ENCODE measurements around the gene TNS1.

The TNS1 gene

DNA sequence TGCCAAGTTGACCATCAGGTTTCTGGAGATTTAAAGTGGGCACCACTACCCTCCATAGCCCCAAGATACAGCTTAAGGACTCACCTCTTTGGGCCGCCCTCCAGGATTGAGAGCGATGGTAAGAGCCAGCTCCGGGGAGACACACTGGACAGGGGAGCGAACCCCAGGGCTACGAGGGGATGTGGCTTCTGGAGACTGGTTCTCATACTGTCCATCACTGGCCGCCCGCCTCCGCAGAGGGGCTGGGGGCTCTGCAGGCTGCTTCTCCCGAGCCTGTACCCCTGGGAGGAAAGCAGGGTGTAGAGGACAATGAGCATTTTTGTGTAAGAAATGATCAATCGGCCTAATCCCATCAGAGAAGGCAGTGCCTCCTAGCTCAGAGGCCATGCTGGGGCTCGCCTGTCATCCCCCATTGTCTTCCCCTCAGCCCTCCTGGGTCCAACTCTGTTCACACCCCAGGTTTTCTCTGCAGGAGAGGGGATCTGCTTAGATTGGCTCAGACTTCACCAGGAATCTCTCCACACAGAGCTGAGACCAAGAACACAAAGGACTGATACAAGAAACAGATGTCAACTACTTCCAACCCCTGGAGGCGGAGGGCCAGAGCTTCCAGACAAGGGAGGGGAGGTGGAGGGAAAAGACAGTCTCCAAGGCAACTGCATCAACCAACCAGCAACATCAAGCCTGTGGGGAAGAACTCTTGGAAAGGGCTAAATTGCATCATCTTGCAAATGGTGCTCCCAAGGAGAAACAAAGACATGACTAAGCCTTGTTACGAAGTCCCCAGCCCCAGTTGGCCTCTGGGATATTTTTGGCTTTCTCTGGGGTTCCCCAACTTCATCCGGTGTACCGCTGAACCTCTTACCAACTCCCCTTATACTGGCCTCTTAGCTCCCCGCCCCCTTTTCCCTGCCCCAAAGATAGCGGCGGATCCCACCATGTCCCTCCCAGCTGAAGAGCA, 166.6 kb downstream of the TNS1 start:
- DNase-seq (ENCODE audit: low read depth in 4 of 4, low spot score in 1 of 4), result no peak

DNA sequence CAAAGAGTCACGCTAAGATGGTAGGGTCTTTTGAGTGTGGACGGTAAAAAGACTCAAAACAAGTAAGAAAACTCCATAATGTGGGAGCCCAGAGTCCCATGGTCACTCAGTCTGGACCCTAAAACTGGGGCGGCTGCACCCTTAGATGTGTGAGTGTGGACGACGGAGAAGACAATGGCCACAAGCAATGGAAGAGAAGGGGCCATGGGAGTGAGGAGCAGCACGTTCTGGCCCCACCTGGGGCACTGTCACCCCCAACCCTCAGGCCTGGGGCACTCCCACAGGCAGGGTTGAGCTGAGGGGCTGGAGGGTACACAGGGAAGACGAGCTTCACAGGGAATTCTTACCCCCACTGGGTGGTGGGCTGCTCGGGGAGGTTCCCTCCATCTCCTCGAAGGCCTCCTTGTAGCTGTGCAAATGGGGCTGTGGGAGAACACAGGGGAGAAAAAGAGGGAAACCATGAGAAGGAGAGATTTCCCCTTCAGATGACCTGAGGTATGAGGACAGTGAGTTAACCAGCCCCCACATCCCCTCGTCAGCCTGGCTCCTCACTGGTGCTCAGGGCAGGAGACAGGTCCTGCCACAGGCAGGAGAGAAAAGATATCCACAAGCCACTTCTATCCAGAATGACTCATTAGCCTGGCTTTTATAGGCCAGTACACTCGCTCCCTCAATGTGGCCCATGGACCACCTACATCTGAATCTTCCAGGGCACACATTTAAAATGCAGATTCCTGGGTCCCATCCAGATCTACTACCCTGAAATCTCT, 167.9 kb downstream of the TNS1 start:
- no peak for DNase-seq (ENCODE audit: low read depth in 4 of 4, low spot score in 1 of 4)

DNA sequence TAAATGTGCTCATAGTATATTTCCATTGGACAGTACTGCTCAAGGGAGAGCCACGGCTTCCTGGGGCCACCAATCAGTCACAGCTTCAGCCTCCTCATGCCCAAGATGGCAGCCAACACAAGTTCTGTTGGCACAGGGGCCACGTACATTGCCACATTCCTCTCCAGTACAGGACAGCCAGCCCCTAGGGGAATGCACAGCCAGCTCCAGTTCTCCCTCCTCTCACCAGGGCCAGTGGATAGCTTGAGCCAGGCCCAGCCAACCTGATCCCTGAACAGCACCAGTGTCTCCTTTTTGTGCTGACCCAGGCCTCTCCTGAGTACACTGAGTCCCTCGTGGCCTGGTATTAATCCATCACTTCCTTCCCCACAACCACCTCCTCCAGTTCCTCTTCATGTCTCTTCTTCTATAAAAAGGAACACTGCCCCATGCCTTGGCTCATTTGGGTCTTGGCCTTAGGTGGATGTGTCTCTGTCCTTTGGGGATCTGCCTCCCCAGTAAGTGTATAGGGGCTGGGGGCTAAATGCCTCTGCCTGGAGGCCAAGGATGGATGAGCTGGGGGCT, 168.7 kb downstream of the TNS1 start:
- no peak for DNase-seq (ENCODE audit: low read depth in 4 of 4, low spot score in 1 of 4)

GRCh38 chr2:217833439-217833838, 169.4 kb downstream of the TNS1 start:
- DNase-seq (ENCODE audit: low read depth in 4 of 4, low spot score in 1 of 4), result no peak

DNA sequence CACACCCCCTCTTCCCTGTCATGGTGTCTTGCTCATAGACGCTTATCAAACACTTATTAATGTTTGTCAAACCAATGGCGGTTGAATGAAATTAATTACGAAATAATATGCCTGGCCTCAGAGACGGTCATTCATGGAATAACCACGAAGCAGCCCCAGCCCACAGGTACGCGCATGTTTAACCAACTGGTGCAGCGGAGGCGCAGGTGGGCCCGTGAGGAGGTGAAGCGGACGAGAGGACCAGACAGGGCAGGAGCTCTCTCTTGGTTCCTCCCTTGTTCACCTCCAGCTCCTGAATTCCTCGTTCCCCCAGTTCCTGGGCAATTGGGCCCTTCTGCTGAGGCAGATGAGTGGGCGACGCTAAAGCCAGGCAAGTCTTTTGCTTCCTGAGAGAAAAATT, 169.8 kb downstream of the TNS1 start:
- DNase-seq (ENCODE audit: low read depth in 4 of 4, low spot score in 1 of 4), result no peak

GRCh38 chr2:217832115-217832514, 170.7 kb downstream of the TNS1 start:
- no peak for DNase-seq (ENCODE audit: low read depth in 4 of 4, low spot score in 1 of 4)

GRCh38 chr2:217831306-217831705, 171.5 kb downstream of the TNS1 start:
- DNase-seq (ENCODE audit: low read depth in 4 of 4, low spot score in 1 of 4), result no peak

DNA sequence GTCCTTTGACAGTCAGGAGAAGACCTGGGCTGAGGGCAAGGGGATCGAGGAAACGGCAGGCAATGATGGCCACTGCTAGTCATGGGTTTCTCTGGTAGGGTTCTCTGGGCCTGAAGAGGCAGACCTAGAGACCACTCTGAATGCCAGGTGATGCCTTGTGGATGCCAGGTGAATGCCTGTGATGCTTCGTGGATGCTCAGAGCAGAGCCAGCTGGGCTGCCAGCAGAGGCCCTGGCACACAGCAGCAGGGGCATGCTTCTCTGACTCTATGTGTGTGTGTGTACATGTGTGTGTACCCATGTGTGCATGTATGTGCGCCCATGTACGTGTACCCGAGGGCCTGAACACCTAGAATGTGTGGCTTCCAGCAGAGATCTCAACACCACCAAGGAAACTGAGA, 172.0 kb downstream of the TNS1 start:
- no peak for DNase-seq (ENCODE audit: low read depth in 4 of 4, low spot score in 1 of 4)

- DNase-seq (ENCODE audit: low read depth in 4 of 4, low spot score in 1 of 4), result no peak
Measured at GRCh38 chr2:217830061-217830460, 172.7 kb downstream of the TNS1 start.

- DNase-seq (ENCODE audit: low read depth in 4 of 4, low spot score in 1 of 4), result no peak
Measured at GRCh38 chr2:217829420-217829819, 173.4 kb downstream of the TNS1 start.

- DNase-seq (ENCODE audit: low read depth in 4 of 4, low spot score in 1 of 4), result no peak
Measured at GRCh38 chr2:217828336-217828735, 174.5 kb downstream of the TNS1 start.

DNA sequence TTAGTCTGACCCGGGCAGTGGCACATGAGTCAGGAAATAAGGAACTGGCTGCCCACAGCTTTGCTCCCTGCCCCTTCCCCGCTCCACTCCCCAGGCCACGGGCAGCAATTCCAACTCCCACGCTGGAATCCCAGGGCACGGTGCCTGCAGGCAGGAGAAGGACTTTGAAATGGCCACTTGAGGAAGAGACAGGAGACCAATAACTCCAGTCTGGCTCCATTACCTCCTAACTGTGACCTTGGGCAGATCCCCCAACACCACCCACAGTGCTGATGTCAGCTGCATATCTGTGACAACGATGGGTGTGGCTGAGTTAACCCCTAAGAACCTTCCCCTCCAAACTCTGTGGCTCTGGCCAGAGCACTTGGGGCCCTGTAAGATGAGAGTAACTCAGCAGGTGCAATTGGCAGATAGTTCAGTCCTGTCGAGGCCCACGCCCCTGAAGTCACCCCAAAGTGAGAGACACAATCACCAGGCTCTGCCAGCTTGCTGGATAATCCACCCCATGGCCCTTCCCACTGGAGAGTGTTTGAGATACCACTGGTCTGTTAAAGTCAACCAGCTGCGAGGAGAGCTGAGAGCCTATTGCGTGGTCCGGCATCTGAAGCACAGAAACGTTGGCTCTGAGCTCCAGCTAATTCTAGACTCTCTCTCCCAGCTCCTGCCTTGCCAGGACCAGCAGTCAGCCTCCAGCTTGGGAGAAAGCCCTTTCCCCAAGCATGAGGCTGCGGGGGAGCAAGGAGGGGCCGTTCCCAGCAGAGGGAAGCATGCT, 175.2 kb downstream of the TNS1 start:
- DNase-seq (ENCODE audit: low read depth in 4 of 4, low spot score in 1 of 4), result no peak

- DNase-seq (ENCODE audit: low read depth in 4 of 4, low spot score in 1 of 4), result no peak
Measured at GRCh38 chr2:217826991-217827390, 175.8 kb downstream of the TNS1 start.

- no peak for DNase-seq (ENCODE audit: low read depth in 4 of 4, low spot score in 1 of 4)
Measured at GRCh38 chr2:217826520-217826919, 176.3 kb downstream of the TNS1 start.

DNA sequence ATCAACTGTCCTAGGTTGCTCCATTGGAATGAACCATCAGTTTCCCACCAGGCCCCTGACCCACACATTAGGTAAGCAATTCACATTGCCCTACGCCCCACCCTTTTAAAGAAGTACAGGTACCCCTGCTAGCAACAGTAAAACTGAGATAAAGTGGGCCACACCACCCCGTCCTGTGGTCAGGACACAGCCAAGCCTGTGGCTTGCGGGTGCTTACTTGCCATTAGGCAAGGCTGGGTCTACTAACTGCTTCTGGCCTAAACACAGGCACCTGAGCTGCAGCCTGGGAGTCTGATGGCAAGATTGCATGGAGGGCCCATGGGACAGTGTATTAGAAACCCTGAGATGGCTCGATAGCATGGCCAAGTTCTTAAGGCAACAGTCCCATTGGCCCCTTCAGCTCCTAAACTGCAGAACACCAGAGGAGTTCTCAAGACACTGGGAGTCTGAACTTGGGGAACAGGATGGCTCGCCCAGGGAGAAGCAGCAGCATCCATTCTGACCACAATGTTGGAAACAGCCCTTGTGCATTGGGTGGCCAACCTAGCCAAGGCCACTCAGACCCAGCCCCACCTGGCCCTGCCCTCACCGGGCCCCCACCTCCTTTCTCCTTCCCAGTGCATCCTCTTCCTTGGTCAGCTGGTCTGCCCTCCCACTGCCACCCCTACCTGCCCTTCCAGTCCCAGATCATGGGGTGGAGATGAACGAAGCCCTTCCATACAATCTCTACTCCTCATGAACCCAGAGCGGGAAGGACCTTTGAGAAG, 177.1 kb downstream of the TNS1 start:
- DNase-seq (ENCODE audit: low read depth in 4 of 4, low spot score in 1 of 4), result no peak

- DNase-seq (ENCODE audit: low read depth in 4 of 4, low spot score in 1 of 4), result no peak
Measured at GRCh38 chr2:217824223-217824622, 178.6 kb downstream of the TNS1 start.

DNA sequence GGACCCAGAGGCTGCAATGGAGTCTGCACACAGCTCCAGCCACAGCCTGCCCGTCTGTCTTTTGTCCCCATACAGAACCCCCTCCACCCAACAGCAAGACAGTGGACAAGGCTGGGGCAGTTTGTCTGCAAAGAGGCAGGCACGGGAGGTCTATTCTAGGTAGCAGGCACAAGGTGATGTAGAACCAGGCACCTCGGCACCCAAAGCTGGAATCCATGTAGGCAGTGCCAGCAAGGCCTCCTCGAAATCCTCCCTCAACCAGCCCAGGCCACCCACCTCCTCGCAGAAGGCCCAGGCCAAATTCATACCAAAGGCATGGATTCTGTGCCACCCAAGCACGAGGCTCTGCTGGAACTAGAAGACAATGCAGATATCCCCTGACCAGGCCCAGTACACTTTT, 179.2 kb downstream of the TNS1 start:
- no peak for DNase-seq (ENCODE audit: low read depth in 4 of 4, low spot score in 1 of 4)

DNA sequence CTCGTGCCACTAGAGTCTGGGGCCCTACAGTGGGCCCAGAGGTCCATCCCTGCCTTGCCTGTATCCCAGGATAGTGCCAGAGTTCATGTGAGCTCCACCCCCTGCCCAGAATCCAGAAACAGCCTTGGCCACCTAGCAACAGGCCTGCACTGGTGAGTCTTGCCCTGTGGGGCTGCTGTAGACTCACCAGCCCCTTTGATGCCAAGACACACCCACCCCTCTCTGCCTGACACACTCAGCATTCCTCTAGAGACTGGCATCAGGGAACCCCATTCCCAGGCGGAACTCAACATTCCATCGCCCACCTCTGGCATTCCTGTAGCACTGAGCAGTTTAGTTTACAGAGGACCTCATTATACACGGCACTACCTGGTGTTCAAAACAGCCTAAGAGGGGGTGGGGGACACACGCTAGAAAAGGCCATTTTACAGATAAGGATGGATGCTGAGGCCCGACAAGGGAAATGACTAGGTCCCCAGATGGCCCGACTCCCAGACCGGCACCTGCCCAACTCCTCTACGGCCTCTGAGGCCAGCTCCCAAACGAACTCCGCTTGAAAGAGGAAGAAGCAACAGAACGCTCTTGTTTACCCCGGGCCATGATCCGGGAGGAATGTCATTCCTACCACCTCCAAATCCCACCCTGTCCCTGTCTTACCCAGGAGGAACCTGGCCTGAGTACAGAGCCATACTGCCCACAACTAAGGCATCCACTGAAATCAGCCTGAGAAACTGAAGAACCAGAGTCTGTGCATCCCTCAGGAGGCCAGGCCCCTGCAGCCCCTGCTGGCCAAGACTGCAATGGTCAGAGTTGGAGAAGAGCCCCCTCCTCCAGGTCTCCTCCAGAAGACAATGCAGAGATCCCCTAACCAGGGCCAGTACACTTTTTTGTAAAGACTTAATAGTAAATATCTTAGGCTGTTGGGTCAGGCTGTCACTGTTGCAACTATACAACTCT, 180.2 kb downstream of the TNS1 start:
- no peak for DNase-seq (ENCODE audit: low read depth in 4 of 4, low spot score in 1 of 4)

DNA sequence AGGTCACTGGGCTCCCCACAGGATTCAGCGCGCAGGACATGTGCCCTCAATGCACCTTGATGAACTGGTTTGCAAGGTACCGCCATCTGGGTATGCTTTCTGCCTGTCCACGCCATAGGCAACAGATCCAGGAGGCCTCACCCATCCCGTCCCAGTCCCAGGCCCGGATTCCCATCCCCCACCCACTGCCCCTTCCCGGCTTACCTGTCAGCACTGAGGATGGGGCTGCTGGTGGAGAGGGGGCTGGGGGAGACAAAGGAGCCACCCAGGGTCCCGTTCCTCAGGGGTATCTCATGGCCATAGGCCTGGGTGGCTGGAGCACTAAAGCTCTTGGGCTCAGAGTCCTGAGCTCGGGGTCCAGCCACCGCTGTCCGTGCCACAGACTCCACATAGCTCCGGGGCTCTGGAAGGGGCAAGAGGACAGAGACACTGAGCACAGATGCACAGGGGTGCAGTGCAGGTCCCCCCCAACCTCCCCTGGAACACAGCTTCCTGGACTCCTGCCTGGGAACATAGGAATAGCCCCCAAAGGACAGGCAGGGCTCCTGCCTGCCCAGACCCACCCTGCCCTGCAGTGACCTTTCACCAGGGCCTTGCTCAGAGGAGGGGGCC, 181.2 kb downstream of the TNS1 start:
- DNase-seq (ENCODE audit: low read depth in 4 of 4, low spot score in 1 of 4), result no peak
